Neural cell (in vitro differentiated cells): ENCODE data around the gene MRPL21. TPM values are rescaled to one million over a fixed set of nuclear protein-coding genes. Genes with fewer than 3 reads are reported as not detected.

ENCODE experiments used
- H2AFZ ChIP-seq: fragments of 200-600, 300-800 bp; sonication (generic), shearing (Covaris generic); 2 replicates; pipeline ENCODE4 v1.6.0; 2014; ENCODE audit warnings: low read depth, mild to moderate bottlenecking, antibody characterized with exemption, low read length, moderate library complexity
- H3F3A ChIP-seq: fragments of 200-600 bp; shearing (Covaris generic); 2 replicates; pipeline ENCODE4 v1.6.1; 2016; ENCODE audit warnings: mild to moderate bottlenecking, moderate library complexity, mixed read lengths, antibody characterized with exemption, low read length; ENCODE audit not compliant: insufficient read depth, poor library complexity, severe bottlenecking
- H3K27ac ChIP-seq: fragments of 200-600, 300-800 bp; sonication (generic), shearing (Covaris generic); 2 replicates; pipeline ENCODE4 v1.5.1; 2014; ENCODE audit warnings: mild to moderate bottlenecking, low read length, moderate library complexity
- H3K27me3 ChIP-seq: fragments of 300-800, 200-600 bp; sonication (generic), shearing (Covaris generic); 2 replicates; pipeline ENCODE4 v1.6.0; 2014; ENCODE audit warnings: mild to moderate bottlenecking, low read depth, low read length, moderate library complexity; ENCODE audit not compliant: insufficient read depth
- H3K36me3 ChIP-seq: fragments of 300-800, 200-600 bp; sonication (generic), shearing (Covaris generic); 2 replicates; pipeline ENCODE4 v1.5.1; 2014; ENCODE audit warnings: mild to moderate bottlenecking, antibody characterized with exemption, low read length, moderate library complexity; ENCODE audit not compliant: insufficient read depth
- H3K4me2 ChIP-seq: fragments of 300-800, 200-600 bp; sonication (generic), shearing (Covaris generic); 2 replicates; pipeline ENCODE4 v1.6.0; 2014; ENCODE audit warnings: mild to moderate bottlenecking, low read length
- H3K4me3 ChIP-seq: fragments of 300-800, 200-600 bp; sonication (generic), shearing (Covaris generic); 2 replicates; pipeline ENCODE4 v1.5.1; 2014; ENCODE audit warnings: mild to moderate bottlenecking, low read length, moderate library complexity
- H3K79me2 ChIP-seq: fragments of 200-600 bp; shearing (Covaris generic); replicated peaks from 2 replicates; pipeline ENCODE4 v1.6.0; 2014; ENCODE audit warnings: mild to moderate bottlenecking, low read length, moderate library complexity; ENCODE audit not compliant: insufficient read depth
- H3K9ac ChIP-seq: fragments of 300-800, 200-600 bp; sonication (generic), shearing (Covaris generic); 2 replicates; pipeline ENCODE4 v1.6.1; 2016; ENCODE audit warnings: mild to moderate bottlenecking, low read length, mixed read lengths
- H3K9me2 ChIP-seq: fragments of 200-600 bp; shearing (Covaris generic); 2 replicates; pipeline ENCODE4 v1.6.1; 2016; ENCODE audit warnings: mild to moderate bottlenecking, low read length, mixed read lengths; ENCODE audit not compliant: insufficient read depth
- H3K9me3 ChIP-seq: fragments of 200-600, 300-800 bp; sonication (generic), shearing (Covaris generic); 2 replicates; pipeline ENCODE4 v1.6.1; 2016; ENCODE audit warnings: mild to moderate bottlenecking, mixed run types, low read length, moderate library complexity, mixed read lengths
- H4K20me1 ChIP-seq: fragments of 200-600 bp; shearing (Covaris generic); 2 replicates; pipeline ENCODE4 v1.6.1; 2016; ENCODE audit warnings: mild to moderate bottlenecking, mixed run types; ENCODE audit not compliant: insufficient read depth
- CTCF ChIP-seq: fragments of 450-650 bp; IDR thresholded peaks from 2 replicates; pipeline ENCODE4 v1.5.1; 2014; ENCODE audit warnings: antibody characterized with exemption, mild to moderate bottlenecking, moderate library complexity; ENCODE audit not compliant: poor library complexity, severe bottlenecking
- EP300 ChIP-seq: fragments of 450-650 bp; conservative IDR thresholded peaks from 2 replicates; pipeline ENCODE4 v1.6.1; 2014; ENCODE audit warnings: antibody characterized with exemption, mild to moderate bottlenecking, moderate library complexity; ENCODE audit not compliant: poor library complexity, severe bottlenecking
- EZH2 ChIP-seq: fragments of 200-600, 300-800 bp; shearing (Covaris generic), sonication (generic); IDR thresholded peaks from 2 replicates; pipeline ENCODE4 v1.6.1; 2014; ENCODE audit warnings: antibody characterized with exemption, low read length, borderline replicate concordance, mild to moderate bottlenecking; ENCODE audit not compliant: insufficient read depth, poor library complexity, severe bottlenecking
- MXI1 ChIP-seq: fragments of 450-650 bp; conservative IDR thresholded peaks from 2 replicates; pipeline ENCODE4 v1.6.1; 2014; ENCODE audit warnings: antibody characterized with exemption, mild to moderate bottlenecking; ENCODE audit not compliant: poor library complexity, severe bottlenecking
- POLR2AphosphoS5 ChIP-seq: IDR thresholded peaks from 2 replicates; pipeline ENCODE4 v1.6.1; 2012
- RAD21 ChIP-seq: fragments of 450-650 bp; conservative IDR thresholded peaks from 2 replicates; pipeline ENCODE4 v1.6.1; 2014; ENCODE audit warnings: antibody characterized with exemption, mild to moderate bottlenecking, moderate library complexity
- REST ChIP-seq: IDR thresholded peaks from 2 replicates; pipeline ENCODE4 v1.6.1; 2012; ENCODE audit warnings: borderline replicate concordance
- SMC3 ChIP-seq: fragments of 450-650 bp; conservative IDR thresholded peaks from 2 replicates; pipeline ENCODE4 v1.6.1; 2014; ENCODE audit warnings: antibody characterized with exemption, mild to moderate bottlenecking, moderate library complexity; ENCODE audit not compliant: poor library complexity
- TAF1 ChIP-seq: IDR thresholded peaks from 2 replicates; pipeline ENCODE4 v1.6.1; 2012; ENCODE audit warnings: low read depth
- polyA plus RNA-seq: library from polyadenylated mRNA; depleted of rRNA; stranded (reverse); fragments of >200 nt; gene quantifications from 2 replicates; pipeline ENCODE4 v1.2.3, GENCODE V29; 2014

Gene MRPL21
- polyA plus RNA-seq, 1 donor from 2014 or later: 139 TPM

- Histone ChIP-seq H3K36me3 (no peaks in the 10 kb centered on the region), H3K27me3 (no peaks in the 10 kb centered on the region), H3K4me2 (no peak overlapping the region), H3K9ac (no peak overlapping the region), H3K27ac (no peak overlapping the region), H3K79me2 (no peaks in the 10 kb centered on the region), H3F3A (no peaks in the 10 kb centered on the region), H4K20me1 (no peaks in the 10 kb centered on the region), H3K9me3 (no peaks in the 10 kb centered on the region), H3K9me2 (no peaks in the 10 kb centered on the region), H2AFZ (no peak overlapping the region), H3K4me3 (no peak overlapping the region)
- TF ChIP-seq SMC3: no peak
- no peak for TF ChIP-seq CTCF
- no peak for TF ChIP-seq TAF1
Observed at GRCh38 chr11:68936676-68937620, 33.3 kb upstream of the MRPL21 start.

DNA sequence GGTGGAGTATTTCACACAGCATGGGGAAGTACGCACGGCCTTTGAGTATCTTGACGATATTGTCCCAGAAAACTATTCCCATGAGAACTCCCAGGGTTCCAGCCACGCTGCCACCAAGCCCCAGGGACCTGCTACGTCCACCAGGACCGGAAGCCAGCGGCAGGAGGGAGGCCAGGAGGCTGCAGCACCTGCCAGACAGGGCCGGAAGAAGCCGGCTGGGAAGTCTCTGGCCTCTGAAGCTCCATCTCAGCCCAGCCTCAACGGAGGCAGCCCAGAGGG lies 32.7 kb upstream of the MRPL21 start:
- TF ChIP-seq EP300 (no peak), CTCF (no peak), REST (no peak), TAF1 (no peak), SMC3 (no peak), EZH2 (no peak), POLR2AphosphoS5 (no peak), MXI1 (no peak), RAD21 (no peak)
- H3K9ac ChIP-seq: no peak overlapping the region
- no peaks in the 10 kb centered on the region for H3F3A ChIP-seq
- H3K36me3 ChIP-seq: no peaks in the 10 kb centered on the region
- H2AFZ ChIP-seq: no peak overlapping the region
- no peak overlapping the region for H3K4me3 ChIP-seq
- no peaks in the 10 kb centered on the region for H3K27me3 ChIP-seq
- no peaks in the 10 kb centered on the region for H3K9me3 ChIP-seq
- no peak overlapping the region for H3K4me2 ChIP-seq
- H3K9me2 ChIP-seq: no peaks in the 10 kb centered on the region
- H3K79me2 ChIP-seq: no peaks in the 10 kb centered on the region
- no peaks in the 10 kb centered on the region for H4K20me1 ChIP-seq
- H3K27ac ChIP-seq: no peak overlapping the region
